ENCODE data around the gene KLHL14.

The KLHL14 gene

GRCh38 chr18:32732165-32732564 lies 40.7 kb downstream of the KLHL14 start:
- DNase-seq: no peak
- in situ Hi-C loops (cut with HindIII; ENCODE audit: low pct_ligation_motif_present, low pct_unique_long_range_greater_than_20kb, low sequenced_read_pairs): no loop called here

GRCh38 chr18:32730620-32731091 lies 42.2 kb downstream of the KLHL14 start:
- in situ Hi-C loops (cut with HindIII; ENCODE audit: low pct_ligation_motif_present, low pct_unique_long_range_greater_than_20kb, low sequenced_read_pairs): no loop called here

GRCh38 chr18:32730068-32730467 lies 42.8 kb downstream of the KLHL14 start:
- in situ Hi-C loops (cut with HindIII; ENCODE audit: low pct_ligation_motif_present, low pct_unique_long_range_greater_than_20kb, low sequenced_read_pairs): no loop called here
- DNase-seq: no peak

More at GRCh38 chr18:32730620-32731091, 42.2 kb downstream of the KLHL14 start:
- peak; percentile 36 for DNase-seq

- no peak for DNase-seq
- in situ Hi-C loops (cut with HindIII; ENCODE audit: low pct_ligation_motif_present, low pct_unique_long_range_greater_than_20kb, low sequenced_read_pairs): no loop called here
Observed at GRCh38 chr18:32724071-32724749, 48.6 kb downstream of the KLHL14 start.

- no peak for DNase-seq
- in situ Hi-C loops (cut with HindIII; ENCODE audit: low pct_ligation_motif_present, low pct_unique_long_range_greater_than_20kb, low sequenced_read_pairs): no loop called here
Observed at GRCh38 chr18:32722279-32722678, 50.5 kb downstream of the KLHL14 start.

- in situ Hi-C loops (cut with HindIII; ENCODE audit: low pct_ligation_motif_present, low pct_unique_long_range_greater_than_20kb, low sequenced_read_pairs): no loop called here
- no peak for DNase-seq
Observed at GRCh38 chr18:32717126-32717525, 55.7 kb downstream of the KLHL14 start.

- peak; percentile 65 for DNase-seq
Observed at GRCh38 chr18:32714571-32715148, 58.2 kb downstream of the KLHL14 start.

GRCh38 chr18:32712860-32713259 lies 60.0 kb downstream of the KLHL14 start:
- no peak for DNase-seq
- in situ Hi-C loops (cut with HindIII; ENCODE audit: low pct_ligation_motif_present, low pct_unique_long_range_greater_than_20kb, low sequenced_read_pairs): no loop called here

More at GRCh38 chr18:32714571-32715148, 58.2 kb downstream of the KLHL14 start:
- in situ Hi-C loops (cut with HindIII; ENCODE audit: low pct_ligation_motif_present, low pct_unique_long_range_greater_than_20kb, low sequenced_read_pairs): no loop called here

- no peak for DNase-seq
- in situ Hi-C loops (cut with HindIII; ENCODE audit: low pct_ligation_motif_present, low pct_unique_long_range_greater_than_20kb, low sequenced_read_pairs): no loop called here
Observed at GRCh38 chr18:32711862-32712261, 61.0 kb downstream of the KLHL14 start.

GRCh38 chr18:32707586-32707985 lies 65.2 kb downstream of the KLHL14 start:
- in situ Hi-C loops (cut with HindIII; ENCODE audit: low pct_ligation_motif_present, low pct_unique_long_range_greater_than_20kb, low sequenced_read_pairs): no loop called here
- DNase-seq: no peak

- DNase-seq: no peak
- in situ Hi-C loops (cut with HindIII; ENCODE audit: low pct_ligation_motif_present, low pct_unique_long_range_greater_than_20kb, low sequenced_read_pairs): no loop called here
Observed at GRCh38 chr18:32707147-32707546, 65.7 kb downstream of the KLHL14 start.

GRCh38 chr18:32701313-32701712 lies 71.5 kb downstream of the KLHL14 start:
- no peak for DNase-seq
- in situ Hi-C loops (cut with HindIII; ENCODE audit: low pct_ligation_motif_present, low pct_unique_long_range_greater_than_20kb, low sequenced_read_pairs): no loop called here

GRCh38 chr18:32698153-32698552 lies 74.7 kb downstream of the KLHL14 start:
- in situ Hi-C loops (cut with HindIII; ENCODE audit: low pct_ligation_motif_present, low pct_unique_long_range_greater_than_20kb, low sequenced_read_pairs): no loop called here
- no peak for DNase-seq

- DNase-seq: no peak
- in situ Hi-C loops (cut with HindIII; ENCODE audit: low pct_ligation_motif_present, low pct_unique_long_range_greater_than_20kb, low sequenced_read_pairs): no loop called here
Observed at GRCh38 chr18:32696376-32696775, 76.4 kb downstream of the KLHL14 start.

GRCh38 chr18:32695534-32695933 lies 77.3 kb downstream of the KLHL14 start:
- in situ Hi-C loops (cut with HindIII; ENCODE audit: low pct_ligation_motif_present, low pct_unique_long_range_greater_than_20kb, low sequenced_read_pairs): no loop called here
- no peak for DNase-seq

- in situ Hi-C loops (cut with HindIII; ENCODE audit: low pct_ligation_motif_present, low pct_unique_long_range_greater_than_20kb, low sequenced_read_pairs): no loop called here
- no peak for DNase-seq
Observed at GRCh38 chr18:32688821-32689220, 84.0 kb downstream of the KLHL14 start.

- in situ Hi-C loops (cut with HindIII; ENCODE audit: low pct_ligation_motif_present, low pct_unique_long_range_greater_than_20kb, low sequenced_read_pairs): no loop called here
- no peak for DNase-seq
Observed at GRCh38 chr18:32684940-32685339, 87.9 kb downstream of the KLHL14 start.

GRCh38 chr18:32684096-32684495 lies 88.7 kb downstream of the KLHL14 start:
- in situ Hi-C loops (cut with HindIII; ENCODE audit: low pct_ligation_motif_present, low pct_unique_long_range_greater_than_20kb, low sequenced_read_pairs): no loop called here
- no peak for DNase-seq

GRCh38 chr18:32683044-32683443 lies 89.8 kb downstream of the KLHL14 start:
- DNase-seq: no peak
- in situ Hi-C loops (cut with HindIII; ENCODE audit: low pct_ligation_motif_present, low pct_unique_long_range_greater_than_20kb, low sequenced_read_pairs): no loop called here

GRCh38 chr18:32677578-32677977 lies 95.2 kb downstream of the KLHL14 start:
- no peak for DNase-seq
- in situ Hi-C loops (cut with HindIII; ENCODE audit: low pct_ligation_motif_present, low pct_unique_long_range_greater_than_20kb, low sequenced_read_pairs): no loop called here
